Karpas-422 (cell line): ENCODE data around the gene DRC7. TPM values are rescaled to one million over a fixed set of nuclear protein-coding genes. Genes with fewer than 3 reads are reported as not detected.
A peak's percentile ranks its signal among the peaks of the same experiment; 100 is the strongest.
"Not testable (repeated sequence)": the region's sequence is repeated elsewhere in the genome, so short reads cannot be mapped to it uniquely, and the experiment has no call there.

Experiments
- DNase-seq: peaks from one replicate; pipeline ENCODE4 v3.0.0-alpha.2; 2015
- H2AFZ ChIP-seq: fragments of 200-600 bp; sonication (generic); 2 replicates; pipeline ENCODE4 v1.6.1; 2014; ENCODE audit warnings: antibody characterized with exemption, low read length, mixed read lengths
- H3K27ac ChIP-seq: fragments of 200-600 bp; sonication (generic); 2 replicates; pipeline ENCODE4 v1.5.1; 2014; ENCODE audit warnings: mild to moderate bottlenecking, low read length, moderate library complexity
- H3K27me3 ChIP-seq: fragments of 200-600 bp; sonication (generic); 2 replicates; pipeline ENCODE4 v1.6.1; 2014; ENCODE audit warnings: low read length, mixed read lengths
- H3K36me3 ChIP-seq: fragments of 200-600 bp; sonication (generic); 2 replicates; pipeline ENCODE4 v1.6.1; 2014; ENCODE audit warnings: low read length, mixed read lengths; ENCODE audit not compliant: insufficient read depth
- H3K4me1 ChIP-seq: fragments of 200-600 bp; sonication (generic); 2 replicates; pipeline ENCODE4 v1.6.1; 2014; ENCODE audit warnings: mild to moderate bottlenecking, low read length, mixed read lengths
- H3K4me2 ChIP-seq: fragments of 200-600 bp; sonication (generic); 2 replicates; pipeline ENCODE4 v1.6.1; 2014; ENCODE audit warnings: low read length, low read depth, mild to moderate bottlenecking; ENCODE audit not compliant: poor library complexity, severe bottlenecking
- H3K4me3 ChIP-seq: fragments of 200-600 bp; sonication (generic); 2 replicates; pipeline ENCODE4 v1.5.1; 2014; ENCODE audit warnings: mild to moderate bottlenecking, antibody characterized with exemption, low read length, mixed read lengths
- H3K79me2 ChIP-seq: fragments of 200-600 bp; sonication (generic); 2 replicates; pipeline ENCODE4 v1.6.1; 2014; ENCODE audit warnings: mild to moderate bottlenecking, low read length, mixed read lengths
- H3K9ac ChIP-seq: fragments of 200-600 bp; sonication (generic); 2 replicates; pipeline ENCODE4 v1.6.0; 2014; ENCODE audit warnings: low read length
- H3K9me2 ChIP-seq: fragments of 200-600 bp; sonication (generic), shearing (Covaris generic); replicated peaks from 2 replicates; pipeline ENCODE4 v1.6.0; 2014; ENCODE audit warnings: mild to moderate bottlenecking, low read length, moderate library complexity; ENCODE audit not compliant: insufficient read depth
- H3K9me3 ChIP-seq: fragments of 300-700, 200-600 bp; sonication (generic); 2 replicates; pipeline ENCODE4 v1.6.1; 2014; ENCODE audit warnings: low read length, mixed read lengths
- H4K20me1 ChIP-seq: fragments of 200-600 bp; sonication (generic); 2 replicates; pipeline ENCODE4 v1.6.1; 2014; ENCODE audit warnings: mild to moderate bottlenecking, antibody characterized with exemption, low read length, low read depth; ENCODE audit not compliant: insufficient read depth
- total RNA-seq: library from RNA; depleted of rRNA; stranded (reverse); fragments of >200 nt; shearing (Covaris generic); gene quantifications from 2 replicates; pipeline ENCODE4 v1.2.3, GENCODE V29; 2014; ENCODE audit warnings: low replicate concordance

DRC7 gene
- total RNA-seq, 1 experiment from 2014 or later: not detected

GRCh38 chr16:57728336-57729181 is 34.0 kb downstream of the DRC7 start:
- Histone ChIP-seq H3K4me2 (no peak overlapping the region), H3K9me3 (no peaks in the 10 kb centered on the region), H2AFZ (no peak overlapping the region), H3K79me2 (no peaks in the 10 kb centered on the region), H3K4me3 (no peak overlapping the region), H3K27ac (no peak overlapping the region), H3K9me2 (no peaks in the 10 kb centered on the region), H3K27me3 (no peaks in the 10 kb centered on the region), H3K9ac (no peak overlapping the region), H4K20me1 (no peaks in the 10 kb centered on the region), H3K4me1 (no peaks in the 10 kb centered on the region), H3K36me3 (no peaks in the 10 kb centered on the region)
- DNase-seq: no peak

GRCh38 chr16:57729182-57729484 is 34.5 kb downstream of the DRC7 start:
- no peak overlapping the region for H2AFZ ChIP-seq
- H3K36me3 ChIP-seq: no peaks in the 10 kb centered on the region
- peaks cover 2% of the 10 kb centered on the region for H3K4me1 ChIP-seq
- DNase-seq: no peak
- no peak overlapping the region for H3K9ac ChIP-seq
- no peaks in the 10 kb centered on the region for H3K9me2 ChIP-seq
- no peaks in the 10 kb centered on the region for H4K20me1 ChIP-seq
- no peak overlapping the region for H3K27ac ChIP-seq
- no peaks in the 10 kb centered on the region for H3K9me3 ChIP-seq
- H3K79me2 ChIP-seq: no peaks in the 10 kb centered on the region
- no peak overlapping the region for H3K4me2 ChIP-seq
- H3K4me3 ChIP-seq: no peak overlapping the region
- no peaks in the 10 kb centered on the region for H3K27me3 ChIP-seq

GRCh38 chr16:57729852-57730251 is 35.2 kb downstream of the DRC7 start:
- H3K9ac ChIP-seq, H2AFZ ChIP-seq, H3K9me2 ChIP-seq, H3K79me2 ChIP-seq, H3K36me3 ChIP-seq, H3K4me3 ChIP-seq, DNase-seq, H3K27ac ChIP-seq, H3K4me2 ChIP-seq, H3K27me3 ChIP-seq, H4K20me1 ChIP-seq, H3K4me1 ChIP-seq, H3K9me3 ChIP-seq: not testable (repeated sequence)

GRCh38 chr16:57730771-57731730 is 36.4 kb downstream of the DRC7 start:
- Histone ChIP-seq H3K4me1 (peaks cover 7% of the 10 kb centered on the region), H3K4me3 (no peak overlapping the region), H2AFZ (no peak overlapping the region), H3K36me3 (no peaks in the 10 kb centered on the region), H3K9me2 (no peaks in the 10 kb centered on the region), H3K4me2 (no peak overlapping the region), H3K9ac (no peak overlapping the region), H3K27me3 (no peaks in the 10 kb centered on the region), H3K9me3 (no peaks in the 10 kb centered on the region), H3K79me2 (peaks cover 8% of the 10 kb centered on the region), H3K27ac (no peak overlapping the region), H4K20me1 (no peaks in the 10 kb centered on the region)
- no peak for DNase-seq

GRCh38 chr16:57732037-57732436 is 37.4 kb downstream of the DRC7 start:
- H3K36me3 ChIP-seq: no peaks in the 10 kb centered on the region
- no peak overlapping the region for H2AFZ ChIP-seq
- H3K4me1 ChIP-seq: peaks cover 16% of the 10 kb centered on the region
- no peak for DNase-seq
- no peak overlapping the region for H3K4me2 ChIP-seq
- peaks cover 18% of the 10 kb centered on the region for H3K79me2 ChIP-seq
- no peaks in the 10 kb centered on the region for H3K9me3 ChIP-seq
- no peaks in the 10 kb centered on the region for H3K27me3 ChIP-seq
- H3K4me3 ChIP-seq: no peak overlapping the region
- H3K9me2 ChIP-seq: no peaks in the 10 kb centered on the region
- no peak overlapping the region for H3K9ac ChIP-seq
- H4K20me1 ChIP-seq: no peaks in the 10 kb centered on the region
- H3K27ac ChIP-seq: no peak overlapping the region

- DNase-seq: no peak
- H3K4me1 ChIP-seq: peaks cover 19% of the 10 kb centered on the region
- no peaks in the 10 kb centered on the region for H3K27me3 ChIP-seq
- H3K79me2 ChIP-seq: peaks cover 21% of the 10 kb centered on the region
- no peak overlapping the region for H3K27ac ChIP-seq
- no peak overlapping the region for H2AFZ ChIP-seq
- no peaks in the 10 kb centered on the region for H4K20me1 ChIP-seq
- no peak overlapping the region for H3K4me2 ChIP-seq
- H3K9me2 ChIP-seq: no peaks in the 10 kb centered on the region
- H3K4me3 ChIP-seq: no peak overlapping the region
- H3K9me3 ChIP-seq: no peaks in the 10 kb centered on the region
- H3K9ac ChIP-seq: no peak overlapping the region
- no peaks in the 10 kb centered on the region for H3K36me3 ChIP-seq
These were observed 38.1 kb downstream of the DRC7 start for GRCh38 chr16:57732714-57733113.

- Histone ChIP-seq H3K4me3 (peak overlapping the region; percentile 88), H3K9ac (peak overlapping the region; percentile 91), H3K9me2 (no peaks in the 10 kb centered on the region), H3K27me3 (no peaks in the 10 kb centered on the region), H3K27ac (peak overlapping the region; percentile 46; the same call in 1 of the 2 replicates), H3K9me3 (no peaks in the 10 kb centered on the region), H3K36me3 (no peaks in the 10 kb centered on the region), H2AFZ (peak overlapping the region; percentile 94), H3K4me1 (peaks cover 19% of the 10 kb centered on the region), H4K20me1 (no peaks in the 10 kb centered on the region), H3K79me2 (peaks cover 21% of the 10 kb centered on the region), H3K4me2 (peak overlapping the region; percentile 94)
- no peak for DNase-seq
These were observed 39.8 kb downstream of the DRC7 start for GRCh38 chr16:57734308-57734924.
